Small intestine (tissue), 7 donors: ENCODE measurements around the gene MAGEA10. TPM values are rescaled to one million over a fixed set of nuclear protein-coding genes. Genes with fewer than 3 reads are reported as not detected.

Experiments
- DNase-seq, 2 donors: peaks; one replicate each; pipeline versions ENCODE4 v3.0.0 to v3.0.0-alpha.2; 2013
- FAIRE-seq: peaks from 2 replicates; lab custom pipeline; 2012; peaks lifted over from hg19 to GRCh38; lab: Jason Lieb, UNC
- H3K27ac ChIP-seq, 3 donors: one replicate each; pipeline ENCODE4 v1.5.1; 2013; ENCODE audit warnings: low read length in 2 of 3, mild to moderate bottlenecking in 2 of 3, control low read depth in 1 of 3, inconsistent platforms in 1 of 3, low read depth in 1 of 3, moderate library complexity in 1 of 3
- H3K27me3 ChIP-seq, 3 donors: one replicate each; pipeline ENCODE4 v1.6.1; 2013; ENCODE audit warnings: low read length in 3 of 3, inconsistent platforms in 1 of 3; ENCODE audit not compliant: control insufficient read depth in 3 of 3, insufficient read depth in 3 of 3
- H3K36me3 ChIP-seq, 3 donors: one replicate each; pipeline ENCODE4 v1.6.1; 2013; ENCODE audit warnings: low read length in 3 of 3, inconsistent platforms in 1 of 3, low read depth in 1 of 3, mild to moderate bottlenecking in 1 of 3, moderate library complexity in 1 of 3; ENCODE audit not compliant: control insufficient read depth in 3 of 3, insufficient read depth in 2 of 3
- H3K4me1 ChIP-seq, 3 donors: one replicate each; pipeline ENCODE4 v1.6.1; 2013; ENCODE audit warnings: low read length in 2 of 3, inconsistent platforms in 1 of 3, low read depth in 1 of 3, mild to moderate bottlenecking in 1 of 3, moderate library complexity in 1 of 3; ENCODE audit not compliant: control insufficient read depth in 3 of 3, insufficient read depth in 2 of 3
- H3K4me3 ChIP-seq, 3 donors: one replicate each; pipeline ENCODE4 v1.5.1; 2013; ENCODE audit warnings: low read length in 3 of 3, control low read depth in 1 of 3, inconsistent platforms in 1 of 3, low read depth in 1 of 3, mild to moderate bottlenecking in 1 of 3, moderate library complexity in 1 of 3
- H3K9me3 ChIP-seq, 2 donors: one replicate each; pipeline ENCODE4 v1.6.1; 2013; ENCODE audit warnings: low read depth in 1 of 2, low read length in 1 of 2; ENCODE audit not compliant: control insufficient read depth in 2 of 2, insufficient read depth in 1 of 2
- WGBS, 3 donors: extraction: QIAGEN DNeasy Blood & Tissue Kit; methylation state at CpG; one replicate each; pipeline ENCODE4 v1.1.7; 2013; 5-methylcytosine and 5-hydroxymethylcytosine counted together
- polyA plus RNA-seq, 4 donors: library from polyadenylated mRNA; stranded (reverse) in 3 of 4; unstranded in 1 of 4; fragments of 200-250 nt in 3 of 4; fragments of 120-200 nt in 1 of 4; gene quantifications; one replicate each; pipeline versions ENCODE4 v1.2.1 to v1.2.3, GENCODE V29; 2013
- donor health status: healthy with polysubstance abuse.
- donor health status: control.
- donor health status: control.
- donor health status: Bipolar disorder and iron deficiency.
- donor health status: healthy.

MAGEA10 gene
- polyA plus RNA-seq, 4 donors, result 0.04 TPM; not detected in 3

DNA sequence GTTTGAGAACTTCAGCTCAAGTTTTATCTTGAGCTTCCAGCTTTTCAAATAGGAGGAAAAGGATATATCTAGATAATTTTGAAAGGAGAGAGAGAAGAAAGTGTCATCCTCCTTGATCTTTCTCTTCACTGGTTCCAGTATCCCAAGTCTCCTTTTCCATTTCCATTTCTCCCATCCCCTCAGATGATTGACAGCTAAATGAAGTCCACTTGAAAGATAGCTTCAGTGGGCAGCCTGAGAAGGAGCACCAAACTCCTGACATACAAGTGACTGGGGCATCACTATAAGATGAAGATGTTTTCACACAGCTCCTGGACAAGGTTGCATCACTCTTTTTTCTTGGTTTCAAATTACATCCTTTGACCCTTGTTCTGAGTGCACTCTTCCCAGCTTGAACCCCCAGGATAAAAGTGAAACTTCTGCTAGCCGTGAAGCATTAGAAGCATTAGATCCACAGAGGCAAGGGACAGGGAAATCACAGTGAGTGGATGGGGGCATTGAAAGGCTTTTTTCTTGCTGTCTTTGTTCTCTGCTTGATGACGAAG lies 17.5 kb upstream of the MAGEA10 start:
- 15 to 69% (median 50%) methylated on average over 2 of the region's 2 CpGs for whole genome bisulfite sequencing, 3 donors
- no peaks in the 10 kb centered on the region for H3K4me1 ChIP-seq
- no peaks in the 10 kb centered on the region for H3K9me3 ChIP-seq
- no peak overlapping the region for H3K27ac ChIP-seq
- H3K27me3 ChIP-seq, result no peaks in the 10 kb centered on the region
- no peaks in the 10 kb centered on the region for H3K36me3 ChIP-seq
- DNase-seq (no peak), FAIRE-seq (no peak)
- H3K4me3 ChIP-seq, result no peak overlapping the region

DNA sequence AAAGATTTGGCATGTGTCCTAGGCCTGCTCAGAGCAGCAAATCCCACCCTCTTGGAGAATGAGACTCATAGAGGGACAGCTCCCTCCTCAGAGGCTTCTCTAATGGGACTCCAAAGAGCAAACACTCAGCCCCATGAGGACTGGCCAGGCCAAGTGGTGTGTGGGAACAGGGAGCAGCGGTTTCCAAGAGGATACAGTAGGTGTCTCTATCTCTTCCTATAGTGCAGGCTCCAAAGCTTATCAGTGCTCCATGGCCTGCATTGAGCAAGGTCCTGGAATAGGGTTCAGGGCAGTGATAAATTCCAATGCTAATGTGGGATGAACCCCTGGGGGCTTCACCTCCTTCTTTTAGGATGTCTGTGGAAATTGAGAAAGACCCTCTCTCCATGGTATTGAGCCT lies 15.7 kb upstream of the MAGEA10 start:
- Histone ChIP-seq H3K9me3 (no peaks in the 10 kb centered on the region), H3K27me3 (no peaks in the 10 kb centered on the region), H3K27ac (no peak overlapping the region), H3K4me1 (no peaks in the 10 kb centered on the region), H3K36me3 (no peaks in the 10 kb centered on the region), H3K4me3 (no peak overlapping the region)
- DNase-seq, result no peak
- FAIRE-seq, result no peak
- WGBS, 3 donors, result 52 to 67% (median 60%) methylated on average over 1 of the region's 1 CpG

DNA sequence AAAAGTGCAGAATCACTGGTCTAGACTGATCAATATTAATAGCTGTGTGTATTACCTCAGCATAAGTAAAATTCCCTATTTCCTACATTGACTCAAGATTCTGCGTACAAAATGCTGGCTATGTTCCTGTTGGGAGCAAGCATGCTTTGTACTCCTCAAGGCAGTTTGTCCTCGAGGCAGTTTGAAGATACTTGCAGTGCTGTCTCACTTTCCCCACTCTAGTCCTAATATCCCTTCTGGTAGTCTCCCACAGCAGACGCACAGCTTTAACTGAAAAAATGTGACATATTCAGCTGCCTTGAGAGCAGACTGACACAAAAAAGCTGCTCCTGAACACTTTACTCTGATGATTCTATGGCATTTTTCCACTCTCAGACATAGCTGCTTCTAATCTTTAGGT lies 12.9 kb upstream of the MAGEA10 start:
- H3K27ac ChIP-seq, result no peak overlapping the region
- WGBS, 3 donors, result 74 to 78% (median 77%) methylated on average over 3 of the region's 3 CpGs
- H3K9me3 ChIP-seq, result no peaks in the 10 kb centered on the region
- H3K36me3 ChIP-seq, result no peaks in the 10 kb centered on the region
- DNase-seq (no peak), FAIRE-seq (no peak)
- no peaks in the 10 kb centered on the region for H3K27me3 ChIP-seq
- H3K4me3 ChIP-seq, result no peak overlapping the region
- no peaks in the 10 kb centered on the region for H3K4me1 ChIP-seq

DNA sequence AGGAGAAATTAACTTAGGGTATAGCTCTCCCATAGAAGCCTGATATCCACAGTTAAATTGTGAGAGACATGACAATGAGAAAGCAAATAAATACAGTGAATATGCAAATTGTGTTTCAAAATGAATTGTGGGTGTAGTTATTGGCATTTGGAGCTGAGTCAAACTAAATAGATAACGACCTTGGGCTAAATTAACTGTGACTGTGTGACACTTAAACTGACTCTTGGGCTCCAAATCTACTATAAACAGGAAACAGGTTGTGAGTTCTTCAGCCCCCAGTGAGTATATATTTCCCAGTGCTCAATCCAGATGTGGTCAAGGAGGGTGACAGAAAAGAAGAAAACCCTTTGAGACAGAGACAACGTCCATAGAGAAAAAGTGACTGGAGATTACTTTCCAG lies 11.3 kb upstream of the MAGEA10 start:
- DNase-seq (no peak), FAIRE-seq (no peak)
- Histone ChIP-seq H3K4me1 (no peaks in the 10 kb centered on the region), H3K4me3 (no peak overlapping the region), H3K36me3 (no peaks in the 10 kb centered on the region), H3K27me3 (no peaks in the 10 kb centered on the region), H3K27ac (no peak overlapping the region), H3K9me3 (no peaks in the 10 kb centered on the region)
- WGBS, 3 donors, result 14 to 25% (median 18%) methylated on average over 2 of the region's 2 CpGs

DNA sequence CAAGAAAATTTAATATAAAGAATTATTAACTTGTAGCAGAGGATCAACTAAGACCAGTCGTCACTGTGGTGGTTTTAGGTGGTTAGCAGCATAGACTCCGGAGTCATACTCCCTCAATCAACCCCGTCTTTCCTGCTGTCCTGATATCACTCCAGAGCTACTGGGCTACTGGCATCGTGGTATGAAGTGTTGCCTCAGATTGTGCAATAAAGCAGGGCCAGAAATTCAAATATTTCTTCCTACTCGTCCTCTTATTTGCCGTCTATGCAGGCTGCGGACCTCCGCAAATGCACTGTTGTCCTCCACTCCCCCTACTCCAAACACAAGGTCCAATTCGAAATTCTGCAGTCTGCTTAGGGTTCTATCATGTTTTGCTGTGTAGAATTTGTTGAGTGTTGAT lies 1.2 kb upstream of the MAGEA10 start:
- H3K4me1 ChIP-seq, result no peaks in the 10 kb centered on the region
- H3K4me3 ChIP-seq, result no peak overlapping the region
- no peaks in the 10 kb centered on the region for H3K27me3 ChIP-seq
- WGBS, 3 donors, result 66 to 86% (median 71%) methylated on average over 9 of the region's 9 CpGs
- no peaks in the 10 kb centered on the region for H3K9me3 ChIP-seq
- DNase-seq (no peak), FAIRE-seq (no peak)
- no peak overlapping the region for H3K27ac ChIP-seq
- no peaks in the 10 kb centered on the region for H3K36me3 ChIP-seq

DNA sequence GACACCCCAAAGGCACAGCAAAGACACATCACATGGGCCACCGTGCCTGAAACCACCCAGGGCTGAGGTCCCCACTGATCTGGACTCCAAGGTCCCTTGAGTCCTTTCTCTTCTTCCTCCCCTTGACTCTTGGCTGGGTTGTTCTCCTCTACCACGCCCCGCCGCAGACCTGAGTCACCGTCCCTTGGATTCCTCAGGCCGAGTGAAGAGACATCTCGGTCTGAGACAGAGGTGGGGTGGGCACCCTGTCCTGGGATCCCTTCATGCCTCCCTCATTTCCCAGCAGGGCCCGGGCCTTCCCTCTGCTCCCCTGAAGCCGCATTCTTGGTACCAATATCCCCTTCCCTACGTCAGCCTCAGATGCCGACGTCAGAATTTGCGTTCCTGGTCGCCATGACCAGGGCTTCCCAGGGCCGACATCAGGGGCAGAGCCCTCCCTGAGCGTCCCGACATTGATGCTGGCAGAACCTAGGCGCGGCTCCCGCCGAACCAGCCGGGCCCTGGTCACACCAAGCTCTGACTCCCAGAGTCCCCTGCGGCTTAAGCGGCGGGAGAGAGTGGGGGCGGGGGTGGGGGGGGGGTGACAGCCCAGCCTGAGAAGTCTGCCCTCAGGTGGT lies 498 bp downstream of the MAGEA10 start:
- Histone ChIP-seq H3K9me3 (no peaks in the 10 kb centered on the region), H3K27ac (no peak overlapping the region), H3K4me1 (no peaks in the 10 kb centered on the region), H3K36me3 (no peaks in the 10 kb centered on the region), H3K27me3 (no peaks in the 10 kb centered on the region), H3K4me3 (no peak overlapping the region)
- DNase-seq, result no peak
- no peak for FAIRE-seq
- 91 to 95% (median 94%) methylated on average over 14 to 26 of the region's 26 CpGs for WGBS, 3 donors

DNA sequence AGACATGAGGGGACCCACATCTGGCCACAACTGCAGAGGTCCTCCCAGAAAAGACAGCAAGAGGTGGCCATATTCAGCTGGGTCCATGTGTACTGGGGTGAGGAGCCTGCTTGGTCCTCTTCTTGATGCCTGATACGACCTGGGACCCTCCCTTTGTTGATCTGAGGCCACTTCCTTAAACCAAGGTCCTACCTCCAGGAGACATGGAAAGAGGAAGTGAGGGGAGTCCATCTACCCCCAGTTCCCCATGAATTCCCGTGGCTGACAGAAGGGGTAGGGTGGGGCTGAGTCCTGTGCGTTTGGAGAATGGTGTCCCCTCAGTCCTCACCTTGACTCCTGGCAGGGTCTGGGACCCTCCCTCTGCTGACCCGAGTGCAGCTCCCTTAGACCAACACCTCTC lies 2.1 kb downstream of the MAGEA10 start:
- DNase-seq (no peak), FAIRE-seq (no peak)
- no peaks in the 10 kb centered on the region for H3K36me3 ChIP-seq
- WGBS, 3 donors, result 46 to 65% (median 57%) methylated on average over 3 to 4 of the region's 4 CpGs
- no peak overlapping the region for H3K27ac ChIP-seq
- no peaks in the 10 kb centered on the region for H3K4me1 ChIP-seq
- H3K4me3 ChIP-seq, result no peak overlapping the region
- no peaks in the 10 kb centered on the region for H3K9me3 ChIP-seq
- H3K27me3 ChIP-seq, result no peaks in the 10 kb centered on the region

DNA sequence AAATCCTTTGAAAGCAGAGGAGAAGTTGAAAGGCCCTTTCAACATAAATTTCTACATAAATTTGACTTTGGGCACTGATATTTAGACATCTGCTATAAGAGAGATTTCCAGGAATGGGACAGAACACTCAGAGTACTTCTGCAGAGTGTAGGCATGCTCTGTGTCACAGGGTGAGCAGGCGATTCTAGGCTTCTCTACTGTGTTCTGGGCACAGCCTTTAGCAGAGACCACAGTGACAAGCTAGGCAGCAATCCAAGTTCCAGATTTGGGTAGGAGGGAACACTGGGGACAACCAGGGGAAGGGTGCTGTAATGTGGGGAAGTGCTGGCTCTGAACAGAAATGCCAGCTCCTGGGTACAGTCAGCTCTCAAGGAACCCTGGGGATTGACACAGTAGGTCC lies 6.9 kb downstream of the MAGEA10 start:
- no peak for FAIRE-seq
- no peaks in the 10 kb centered on the region for H3K27me3 ChIP-seq
- 85 to 90% (median 85%) methylated on average over 1 of the region's 1 CpG for WGBS, 3 donors

More for the DNA sequence above, 6.9 kb downstream of the MAGEA10 start:
- H3K4me3 ChIP-seq, result no peak overlapping the region
- no peaks in the 10 kb centered on the region for H3K4me1 ChIP-seq
- H3K9me3 ChIP-seq, result no peaks in the 10 kb centered on the region
- H3K27ac ChIP-seq, result no peak overlapping the region
- DNase-seq, result no peak
- no peaks in the 10 kb centered on the region for H3K36me3 ChIP-seq
